Esophagus muscularis mucosa (tissue), 3 donors: ENCODE results near the gene CBFB.

Source experiments
- EP300 ChIP-seq: sonication (generic); formaldehyde crosslinking; IDR thresholded peaks from one replicate; pipeline ENCODE4 v1.6.1; 2017; ENCODE audit warnings: antibody characterized with exemption
- TF ChIP-seq, protein P1 (sequence below), 3 experiments: fragments of 200-600 bp in 2 of 3; fragments of 450-650 bp in 1 of 3; sonication (generic) in 2 of 3; IDR thresholded peaks; one replicate each; pipeline ENCODE4 v1.5.1; 2017 to 2019; ENCODE audit warnings: antibody characterized with exemption in 3 of 3, mild to moderate bottlenecking in 2 of 3, moderate library complexity in 1 of 3

DNA sequence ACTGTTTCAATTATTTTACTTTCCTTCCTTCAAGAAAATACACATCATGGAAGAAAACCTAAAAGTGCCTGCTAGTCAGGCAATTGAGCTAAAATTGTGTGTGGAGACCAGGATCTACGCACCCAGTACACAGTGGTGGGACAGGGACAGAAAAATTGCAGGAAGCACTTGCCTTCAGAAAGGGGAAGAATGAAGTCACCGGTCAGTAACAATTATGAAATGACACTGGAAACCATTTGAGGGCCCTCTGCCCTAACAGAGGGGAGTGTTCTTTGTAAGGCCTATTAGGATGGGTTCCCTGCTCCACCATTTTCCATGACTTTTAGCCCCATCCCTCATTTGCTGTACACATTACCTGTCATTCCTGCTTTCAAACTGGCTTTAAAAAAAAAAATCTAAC, 76.3 kb downstream of the CBFB start:
- TF ChIP-seq, protein P1, sequence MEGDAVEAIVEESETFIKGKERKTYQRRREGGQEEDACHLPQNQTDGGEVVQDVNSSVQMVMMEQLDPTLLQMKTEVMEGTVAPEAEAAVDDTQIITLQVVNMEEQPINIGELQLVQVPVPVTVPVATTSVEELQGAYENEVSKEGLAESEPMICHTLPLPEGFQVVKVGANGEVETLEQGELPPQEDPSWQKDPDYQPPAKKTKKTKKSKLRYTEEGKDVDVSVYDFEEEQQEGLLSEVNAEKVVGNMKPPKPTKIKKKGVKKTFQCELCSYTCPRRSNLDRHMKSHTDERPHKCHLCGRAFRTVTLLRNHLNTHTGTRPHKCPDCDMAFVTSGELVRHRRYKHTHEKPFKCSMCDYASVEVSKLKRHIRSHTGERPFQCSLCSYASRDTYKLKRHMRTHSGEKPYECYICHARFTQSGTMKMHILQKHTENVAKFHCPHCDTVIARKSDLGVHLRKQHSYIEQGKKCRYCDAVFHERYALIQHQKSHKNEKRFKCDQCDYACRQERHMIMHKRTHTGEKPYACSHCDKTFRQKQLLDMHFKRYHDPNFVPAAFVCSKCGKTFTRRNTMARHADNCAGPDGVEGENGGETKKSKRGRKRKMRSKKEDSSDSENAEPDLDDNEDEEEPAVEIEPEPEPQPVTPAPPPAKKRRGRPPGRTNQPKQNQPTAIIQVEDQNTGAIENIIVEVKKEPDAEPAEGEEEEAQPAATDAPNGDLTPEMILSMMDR (IDR thresholded peaks at IDR 0.05), result no peak
- TF ChIP-seq EP300, result no peak
